CD1c-positive myeloid dendritic cell (primary cell): ENCODE data around the gene PARP14.
A peak's percentile ranks its signal among the peaks of the same experiment; 100 is the strongest.
"Not testable (repeated sequence)": the region's sequence is repeated elsewhere in the genome, so short reads cannot be mapped to it uniquely, and the experiment has no call there.

Experiments used
- DNase-seq: peaks from one replicate; pipeline ENCODE4 v3.0.0-alpha.2; 2016; ENCODE audit errors: extremely low spot score

PARP14 gene

GRCh38 chr3:122680475-122681283, at the start of gene PARP14:
Gene PARP14, plus strand, starts transcription at chr3:122680839. Its CDS starts 45 bp downstream, at chr3:122680884.
- DNase-seq: peak; percentile 78

- DNase-seq: no peak
These were observed 44.9 kb upstream of the PARP14 start for GRCh38 chr3:122635789-122636188.

- DNase-seq: no peak
These were observed 43.9 kb upstream of the PARP14 start for GRCh38 chr3:122636697-122637096.

GRCh38 chr3:122640437-122640999, 40.1 kb upstream of the PARP14 start:
- no peak for DNase-seq

- DNase-seq: no peak
These were observed 37.7 kb upstream of the PARP14 start for GRCh38 chr3:122642935-122643334.

- no peak for DNase-seq
These were observed 34.3 kb upstream of the PARP14 start for GRCh38 chr3:122646146-122646988.

GRCh38 chr3:122651233-122651907, 29.3 kb upstream of the PARP14 start:
- not testable (repeated sequence) for DNase-seq

GRCh38 chr3:122651962-122652361, 28.7 kb upstream of the PARP14 start:
- not testable (repeated sequence) for DNase-seq

- not testable (repeated sequence) for DNase-seq
These were observed 22.3 kb upstream of the PARP14 start for GRCh38 chr3:122658336-122658735.

GRCh38 chr3:122660297-122660974, 20.2 kb upstream of the PARP14 start:
- DNase-seq: no peak

- no peak for DNase-seq
These were observed 19.0 kb upstream of the PARP14 start for GRCh38 chr3:122661633-122662032.

- DNase-seq: no peak
These were observed 18.1 kb upstream of the PARP14 start for GRCh38 chr3:122662505-122662904.

- no peak for DNase-seq
These were observed 15.3 kb upstream of the PARP14 start for GRCh38 chr3:122665226-122665786.

GRCh38 chr3:122665881-122666280, 14.8 kb upstream of the PARP14 start:
- DNase-seq: no peak

- DNase-seq: no peak
These were observed 11.5 kb upstream of the PARP14 start for GRCh38 chr3:122668930-122669730.

- no peak for DNase-seq
These were observed 9.1 kb upstream of the PARP14 start for GRCh38 chr3:122671553-122671952.

GRCh38 chr3:122674339-122674738, 6.3 kb upstream of the PARP14 start:
- no peak for DNase-seq

GRCh38 chr3:122676759-122677158, 3.9 kb upstream of the PARP14 start:
- DNase-seq: no peak

- no peak for DNase-seq
These were observed 3.4 kb upstream of the PARP14 start for GRCh38 chr3:122677216-122677615.

GRCh38 chr3:122678506-122678905, 2.1 kb upstream of the PARP14 start:
- DNase-seq: peak; percentile 61
